HG02943 (cell line): ENCODE results near the gene TRIM72.
A peak's percentile ranks its signal among the peaks of the same experiment; 100 is the strongest.
"Not testable (repeated sequence)": the region's sequence is repeated elsewhere in the genome, so short reads cannot be mapped to it uniquely, and the experiment has no call there.

Experiments used
- ATAC-seq: cut with Tn5 transposase; IDR thresholded peaks from one replicate; pipeline ENCODE4 v1.9.1; 2021; ENCODE audit warnings: mild to moderate bottlenecking, low read depth, moderate library complexity; ENCODE audit not compliant: unreplicated experiment

Gene TRIM72

DNA sequence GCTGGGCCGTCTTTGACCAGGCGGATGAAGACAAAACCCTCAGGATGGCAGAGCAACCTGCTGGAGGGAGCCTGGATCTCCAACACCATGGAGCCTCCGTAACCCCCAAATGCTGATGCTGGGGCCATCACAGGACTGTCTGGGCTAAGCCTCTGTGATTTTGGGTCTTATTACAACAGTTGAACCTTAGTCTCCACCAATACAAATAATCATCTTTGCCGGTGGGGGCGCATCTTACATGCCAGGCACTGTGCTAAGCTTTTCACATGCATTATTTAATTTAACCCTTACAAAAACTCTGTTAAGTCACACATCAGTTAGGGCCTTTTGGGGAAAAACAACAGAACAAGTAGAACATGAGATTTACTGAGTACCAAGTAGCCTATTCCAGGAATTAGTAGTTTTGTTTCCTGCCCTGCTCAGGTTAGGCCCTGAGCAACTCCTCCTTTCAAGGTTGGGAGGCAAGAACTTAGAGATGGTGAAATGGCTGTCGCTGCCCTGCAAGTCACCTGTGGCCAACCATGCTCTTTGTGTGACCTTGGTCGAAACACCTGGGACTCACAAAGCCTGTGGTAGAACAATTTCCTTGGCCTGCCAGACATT is 37.0 kb downstream of the TRIM72 start:
- no peak for ATAC-seq

DNA sequence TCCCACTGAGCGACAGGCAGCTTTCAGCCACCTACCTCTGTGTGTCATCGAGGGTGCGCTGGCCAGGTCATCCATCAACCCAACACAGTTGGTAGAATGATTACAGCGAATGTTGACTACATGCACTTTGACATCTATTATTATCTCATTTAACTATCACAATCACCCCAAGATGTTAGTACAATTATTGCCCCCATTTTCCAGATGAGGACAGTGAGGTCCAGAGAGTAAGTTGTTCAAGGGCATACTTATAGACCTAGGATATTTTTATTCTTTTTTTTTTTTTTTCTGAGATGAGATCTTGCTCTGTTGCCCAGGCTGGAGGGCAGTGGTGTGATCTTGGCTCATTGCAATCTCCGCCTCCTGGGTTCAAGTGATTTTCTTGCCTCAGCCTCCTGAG is 37.5 kb downstream of the TRIM72 start:
- ATAC-seq: no peak

DNA sequence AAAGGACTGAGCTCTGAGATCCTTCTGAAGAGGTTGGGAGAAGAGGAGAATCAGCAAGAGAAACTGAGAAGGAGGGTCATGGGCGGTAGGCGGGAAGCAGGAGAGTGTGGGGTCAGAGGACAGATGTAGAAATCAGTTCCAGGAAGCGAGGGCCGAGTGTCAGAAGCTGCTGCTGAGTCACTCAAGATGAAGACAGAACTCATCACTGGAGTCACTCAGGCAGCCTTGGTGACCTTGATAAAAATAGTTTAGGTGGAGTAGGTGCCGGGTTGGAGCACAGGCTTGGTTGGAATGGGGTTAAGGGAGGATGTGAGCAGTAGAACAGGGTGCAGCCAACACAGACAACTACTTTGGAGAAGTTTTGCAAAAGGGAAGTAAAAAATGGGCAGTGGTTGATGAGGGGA is 39.7 kb downstream of the TRIM72 start:
- no peak for ATAC-seq

DNA sequence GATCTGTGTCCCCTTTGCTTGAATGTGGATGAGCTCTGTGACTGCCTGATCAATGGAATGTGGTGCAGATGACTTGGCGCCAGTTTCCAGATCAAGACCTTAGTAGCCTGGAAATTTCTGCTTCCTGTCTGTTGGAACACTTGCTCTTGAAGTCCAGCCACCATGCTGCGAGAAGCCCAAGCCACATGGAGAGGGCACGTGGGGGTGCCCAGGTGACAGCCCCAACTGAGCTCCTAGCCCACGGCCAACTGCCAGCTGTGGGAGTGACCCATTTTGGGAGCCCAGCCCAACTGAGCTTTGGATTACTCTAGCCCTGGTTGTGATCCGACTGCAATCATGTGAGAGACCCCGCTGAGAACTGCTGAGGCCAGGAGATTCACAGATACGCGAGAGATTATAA is 42.5 kb downstream of the TRIM72 start:
- ATAC-seq: no peak

DNA sequence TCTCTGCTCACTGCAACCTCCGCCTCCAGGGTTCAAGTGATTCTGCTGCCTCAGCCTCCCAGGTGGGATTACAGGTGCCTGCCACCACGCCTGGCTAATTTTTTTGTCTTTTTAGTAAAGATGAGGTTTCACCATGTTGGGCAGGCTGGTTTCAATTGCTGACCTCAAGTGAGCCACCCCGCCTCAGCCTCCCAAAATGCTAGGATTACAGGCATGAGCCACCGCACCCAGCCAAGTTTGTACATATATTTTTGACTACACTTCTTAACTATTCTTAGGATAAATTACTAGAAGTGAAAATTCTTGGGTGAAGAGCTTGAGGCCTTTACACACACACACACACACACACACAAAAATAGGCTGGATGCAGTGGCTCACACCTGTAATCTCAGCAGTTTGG is 44.4 kb downstream of the TRIM72 start:
- ATAC-seq: no peak

DNA sequence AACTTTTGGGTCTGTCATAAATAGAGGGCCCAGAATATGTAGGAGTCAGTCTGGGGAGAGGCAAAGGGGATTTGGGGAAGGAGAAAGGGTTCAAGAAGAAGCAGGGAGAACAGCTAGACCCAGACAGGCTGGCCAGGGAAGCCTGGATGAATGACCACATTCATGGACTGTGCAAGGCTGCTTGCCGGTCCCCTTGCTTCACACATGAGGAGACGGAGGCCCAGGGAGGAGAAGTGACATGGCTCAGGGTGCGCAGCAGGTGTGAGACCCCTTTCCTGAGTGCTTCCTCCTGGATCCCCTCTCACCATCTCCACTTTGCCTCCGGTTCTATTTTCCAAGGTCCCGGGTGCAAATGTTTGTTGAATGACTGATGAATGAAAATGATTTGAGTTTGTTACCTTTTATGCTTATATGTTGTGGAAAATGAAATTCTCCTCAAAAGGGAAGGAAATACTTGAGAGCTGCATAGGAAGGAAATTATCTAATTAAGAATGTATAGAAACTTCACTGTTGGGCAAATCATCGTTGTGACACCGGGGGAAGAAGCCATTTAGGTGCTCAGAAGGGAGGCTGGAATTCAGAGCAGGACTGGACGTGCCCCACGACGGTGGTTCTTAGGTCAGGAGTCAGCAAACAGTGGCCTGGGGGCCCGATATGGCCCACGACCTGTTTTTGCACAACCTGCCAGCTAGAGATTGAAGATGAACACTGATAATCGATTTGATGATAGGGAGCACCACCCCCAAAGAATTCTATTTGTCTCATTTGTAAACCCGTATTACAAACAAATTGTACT is 46.4 kb downstream of the TRIM72 start:
- no peak for ATAC-seq

DNA sequence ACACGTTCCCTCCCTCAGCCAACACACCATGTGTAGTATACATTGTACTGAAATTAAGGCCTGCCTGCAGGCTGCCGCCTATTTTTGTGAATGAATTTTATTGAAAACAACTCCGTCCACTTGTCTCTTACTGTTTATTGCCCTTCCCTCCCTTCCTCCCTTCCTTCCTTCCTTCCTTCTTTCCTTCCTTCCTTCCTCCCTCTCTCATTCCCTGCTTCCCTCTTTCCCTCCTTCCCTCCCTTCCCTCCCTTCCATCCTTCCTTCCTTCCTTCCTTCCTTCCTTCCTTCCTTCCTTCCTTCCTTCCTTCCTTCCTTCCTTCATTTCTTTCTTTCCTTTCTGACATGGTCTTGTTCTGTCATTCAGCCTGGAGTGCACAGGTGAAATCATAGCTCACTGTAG is 48.2 kb downstream of the TRIM72 start:
- no peak for ATAC-seq

DNA sequence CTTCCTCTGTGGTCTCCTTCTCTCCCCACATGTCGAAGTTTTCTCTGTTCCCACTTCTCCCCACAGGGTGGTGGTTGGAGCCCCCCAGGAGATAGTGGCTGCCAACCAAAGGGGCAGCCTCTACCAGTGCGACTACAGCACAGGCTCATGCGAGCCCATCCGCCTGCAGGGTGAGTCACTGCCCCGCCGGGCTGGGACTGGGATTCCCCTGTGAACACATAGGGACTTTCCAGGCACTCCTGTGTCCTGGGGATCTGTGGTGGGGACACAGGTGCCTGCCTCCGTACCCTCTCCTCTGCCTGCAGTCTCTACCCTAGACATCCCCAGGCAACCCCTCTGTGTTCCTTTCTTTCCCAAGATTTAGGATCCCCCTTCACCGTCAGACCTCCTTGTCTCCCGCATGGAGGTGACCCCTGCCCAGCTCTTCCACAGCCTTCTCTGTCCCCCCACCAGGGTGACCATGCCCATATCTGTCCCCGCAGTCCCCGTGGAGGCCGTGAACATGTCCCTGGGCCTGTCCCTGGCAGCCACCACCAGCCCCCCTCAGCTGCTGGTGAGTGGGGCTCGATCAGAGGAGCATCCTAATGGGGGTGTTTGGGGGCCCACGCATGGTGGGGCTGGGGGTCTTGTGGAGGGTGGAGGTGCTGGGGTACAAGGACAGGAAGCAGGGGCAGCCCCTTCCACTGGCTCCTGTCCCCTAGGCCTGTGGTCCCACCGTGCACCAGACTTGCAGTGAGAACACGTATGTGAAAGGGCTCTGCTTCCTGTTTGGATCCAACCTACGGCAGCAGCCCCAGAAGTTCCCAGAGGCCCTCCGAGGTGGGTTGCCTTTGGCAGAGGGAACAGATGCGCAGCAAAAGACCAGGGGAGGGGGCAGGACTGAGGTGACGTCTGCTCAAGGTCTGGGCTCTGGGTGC is 51.7 kb downstream of the TRIM72 start:
- ATAC-seq: peak; percentile 73

DNA sequence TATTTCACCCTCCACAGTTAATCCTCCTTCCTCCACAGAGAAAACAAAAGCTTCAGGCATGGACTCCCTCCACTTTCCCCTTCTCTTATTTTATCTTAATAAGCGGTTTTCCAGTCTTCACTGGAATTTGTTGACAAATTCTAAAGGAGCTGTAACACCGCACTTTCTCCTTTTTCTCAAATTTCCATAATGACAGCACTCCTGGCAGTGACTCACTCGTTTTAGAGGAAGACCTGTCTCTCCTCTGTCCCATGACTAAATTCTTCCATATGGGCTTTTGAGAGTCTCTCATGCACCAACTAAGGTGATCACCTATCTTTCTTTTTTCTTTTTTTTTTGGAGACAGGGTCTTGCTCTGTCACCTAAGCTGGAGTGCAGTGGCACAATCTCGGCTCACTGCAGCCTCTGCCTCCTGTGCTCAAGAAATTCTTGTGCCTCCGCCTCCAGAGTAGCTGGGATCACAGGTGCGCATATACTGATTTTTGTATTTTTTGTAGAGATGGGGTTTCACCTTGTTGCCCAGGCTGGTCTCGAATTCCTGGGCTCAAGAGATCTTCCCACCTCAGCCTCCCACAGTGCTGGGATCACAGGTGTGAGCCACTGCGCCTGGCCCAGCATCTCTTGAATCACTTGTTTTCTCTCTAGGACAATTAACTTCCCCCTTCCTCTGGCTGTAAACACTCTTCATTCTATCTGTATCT is 53.6 kb downstream of the TRIM72 start:
- ATAC-seq: no peak

DNA sequence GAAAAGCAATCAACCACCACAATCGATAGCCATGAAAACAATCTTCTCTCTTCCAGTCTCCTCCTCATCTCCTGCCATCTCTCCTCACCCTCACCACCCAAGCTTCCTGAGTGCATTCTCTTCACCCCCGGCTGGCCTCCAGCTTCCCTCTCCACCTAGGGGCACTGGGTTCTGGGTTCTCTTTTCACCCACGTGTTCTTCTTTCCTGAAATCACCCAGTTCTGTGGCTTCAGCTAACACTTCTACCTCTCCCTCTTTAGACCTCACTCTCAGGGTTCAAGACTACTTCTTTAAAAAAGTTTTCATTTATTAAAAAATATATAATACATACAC is 54.1 kb downstream of the TRIM72 start:
- ATAC-seq: no peak

DNA sequence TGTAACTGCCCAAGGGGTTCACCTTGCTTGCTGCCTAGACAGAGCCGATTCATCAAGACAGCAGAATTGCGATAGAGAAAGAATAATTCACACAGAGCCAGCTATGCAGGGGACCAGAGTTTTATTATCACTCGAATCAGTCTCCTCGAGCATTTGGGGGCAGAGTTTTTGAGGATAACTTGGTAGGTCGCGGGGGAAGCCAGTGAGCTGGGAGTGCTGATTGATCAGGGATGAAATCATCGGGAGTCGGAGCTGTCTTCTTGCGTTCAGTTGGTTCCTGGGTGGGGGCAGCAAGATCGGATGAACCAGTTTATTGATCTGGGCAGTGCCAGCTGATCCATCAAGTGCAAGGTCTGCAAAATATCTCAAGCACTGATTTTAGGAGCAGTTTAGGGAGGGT is 55.0 kb downstream of the TRIM72 start:
- ATAC-seq: no peak

DNA sequence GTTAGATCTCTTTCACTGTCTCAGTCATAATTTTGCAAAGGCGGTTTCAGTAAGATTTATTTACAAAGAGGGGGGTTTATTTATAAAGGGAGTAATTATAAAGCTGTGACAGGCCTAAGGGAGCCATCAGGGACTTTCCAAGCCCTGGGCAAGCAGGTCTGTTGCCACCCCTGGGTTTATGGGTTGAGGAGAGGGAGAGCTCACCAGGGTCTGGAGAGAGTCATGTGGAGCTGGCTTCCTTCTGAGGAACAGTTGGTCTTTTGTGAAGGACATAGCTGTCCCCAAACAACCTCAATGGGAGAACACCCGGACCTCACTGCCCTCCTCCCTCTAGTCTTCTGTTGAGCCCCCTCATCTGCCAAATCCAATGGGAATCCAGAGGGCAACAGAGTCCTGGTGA is 55.6 kb downstream of the TRIM72 start:
- no peak for ATAC-seq

DNA sequence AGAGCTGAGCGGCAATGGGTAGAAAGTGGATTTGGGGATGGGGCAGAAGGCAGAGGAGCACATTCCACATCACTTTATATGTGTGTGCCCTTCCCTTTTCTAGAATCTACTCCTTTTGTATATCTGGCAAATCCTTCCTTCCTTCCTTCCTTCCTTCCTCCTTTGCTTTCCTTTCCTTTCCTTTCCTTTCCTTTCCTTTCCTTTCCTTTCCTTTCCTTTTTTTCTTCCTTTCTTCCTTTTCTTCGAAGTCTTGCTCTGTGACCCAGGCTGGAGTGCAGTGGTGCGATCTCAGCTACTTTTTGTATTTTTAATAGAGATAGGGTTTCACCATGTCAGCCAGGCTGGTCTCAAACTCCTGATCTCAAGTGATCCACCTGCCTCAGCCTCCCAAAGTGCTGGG is 56.1 kb downstream of the TRIM72 start:
- not testable (repeated sequence) for ATAC-seq

DNA sequence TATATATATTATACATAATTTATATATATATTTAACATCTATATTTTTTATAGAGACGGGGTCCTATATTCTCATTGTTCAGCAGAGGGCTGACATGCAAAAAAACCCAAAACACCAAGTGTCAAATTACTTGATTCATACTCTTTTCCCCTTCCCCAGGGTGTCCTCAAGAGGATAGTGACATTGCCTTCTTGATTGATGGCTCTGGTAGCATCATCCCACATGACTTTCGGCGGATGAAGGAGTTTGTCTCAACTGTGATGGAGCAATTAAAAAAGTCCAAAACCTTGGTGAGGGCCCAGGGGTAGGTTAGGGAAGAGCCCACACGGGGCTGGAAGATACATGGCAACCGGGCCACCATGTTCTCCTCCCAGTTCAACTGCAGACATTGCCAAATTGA is 56.9 kb downstream of the TRIM72 start:
- ATAC-seq: no peak

DNA sequence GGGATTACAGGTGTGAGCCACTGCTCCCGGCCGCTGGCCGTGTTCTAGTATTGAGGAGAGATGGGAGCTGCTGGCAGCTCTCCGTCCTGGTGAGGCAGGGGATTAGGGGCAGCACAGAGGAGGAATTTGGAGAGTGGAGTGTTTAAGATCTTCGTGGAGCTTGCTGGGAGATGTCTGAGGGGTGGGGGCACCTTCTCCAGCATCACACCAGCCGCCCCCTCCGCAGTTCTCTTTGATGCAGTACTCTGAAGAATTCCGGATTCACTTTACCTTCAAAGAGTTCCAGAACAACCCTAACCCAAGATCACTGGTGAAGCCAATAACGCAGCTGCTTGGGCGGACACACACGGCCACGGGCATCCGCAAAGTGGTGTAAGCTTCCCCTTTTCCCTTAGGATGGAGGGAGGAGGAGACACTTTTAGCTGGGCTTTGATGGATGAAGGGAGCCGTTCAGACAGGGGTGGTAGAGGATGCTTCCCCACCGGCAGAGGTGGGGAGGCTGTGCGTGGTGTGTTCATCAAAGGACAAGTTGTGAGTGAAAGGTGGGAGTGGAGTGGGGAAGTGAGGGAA is 57.8 kb downstream of the TRIM72 start:
- ATAC-seq: no peak

DNA sequence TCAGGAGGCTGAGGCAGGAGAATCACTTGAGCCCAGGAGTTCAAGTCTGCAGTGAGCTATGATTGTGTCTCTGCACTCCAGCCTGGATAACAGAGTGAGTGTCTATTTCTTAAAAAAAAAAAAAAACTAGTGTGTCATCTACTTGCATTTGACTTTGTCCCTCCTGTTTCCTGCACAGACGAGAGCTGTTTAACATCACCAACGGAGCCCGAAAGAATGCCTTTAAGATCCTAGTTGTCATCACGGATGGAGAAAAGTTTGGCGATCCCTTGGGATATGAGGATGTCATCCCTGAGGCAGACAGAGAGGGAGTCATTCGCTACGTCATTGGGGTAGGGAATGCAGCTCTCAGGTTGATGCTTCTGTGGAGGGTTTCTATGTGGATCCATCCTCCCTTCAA is 59.3 kb downstream of the TRIM72 start:
- no peak for ATAC-seq

DNA sequence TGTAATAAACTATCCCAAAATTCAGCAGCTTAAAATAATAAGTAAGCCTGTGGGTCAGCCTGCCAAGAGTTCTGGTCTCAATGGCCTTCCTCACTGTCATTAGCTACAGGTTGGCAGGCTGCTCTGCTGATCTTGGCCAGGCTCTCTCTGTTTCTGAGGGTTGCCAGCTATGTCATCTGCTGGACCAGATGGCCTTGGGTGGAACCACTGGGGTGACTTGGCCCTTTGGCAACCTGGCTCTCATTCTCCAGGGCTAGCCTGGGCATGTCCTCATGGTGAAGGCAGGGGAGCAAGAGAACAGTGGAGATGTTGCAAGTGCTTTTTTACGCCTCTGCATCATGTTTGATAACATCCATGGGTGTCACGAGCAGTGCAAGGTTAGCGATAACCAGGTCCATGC is 59.8 kb downstream of the TRIM72 start:
- ATAC-seq: no peak

DNA sequence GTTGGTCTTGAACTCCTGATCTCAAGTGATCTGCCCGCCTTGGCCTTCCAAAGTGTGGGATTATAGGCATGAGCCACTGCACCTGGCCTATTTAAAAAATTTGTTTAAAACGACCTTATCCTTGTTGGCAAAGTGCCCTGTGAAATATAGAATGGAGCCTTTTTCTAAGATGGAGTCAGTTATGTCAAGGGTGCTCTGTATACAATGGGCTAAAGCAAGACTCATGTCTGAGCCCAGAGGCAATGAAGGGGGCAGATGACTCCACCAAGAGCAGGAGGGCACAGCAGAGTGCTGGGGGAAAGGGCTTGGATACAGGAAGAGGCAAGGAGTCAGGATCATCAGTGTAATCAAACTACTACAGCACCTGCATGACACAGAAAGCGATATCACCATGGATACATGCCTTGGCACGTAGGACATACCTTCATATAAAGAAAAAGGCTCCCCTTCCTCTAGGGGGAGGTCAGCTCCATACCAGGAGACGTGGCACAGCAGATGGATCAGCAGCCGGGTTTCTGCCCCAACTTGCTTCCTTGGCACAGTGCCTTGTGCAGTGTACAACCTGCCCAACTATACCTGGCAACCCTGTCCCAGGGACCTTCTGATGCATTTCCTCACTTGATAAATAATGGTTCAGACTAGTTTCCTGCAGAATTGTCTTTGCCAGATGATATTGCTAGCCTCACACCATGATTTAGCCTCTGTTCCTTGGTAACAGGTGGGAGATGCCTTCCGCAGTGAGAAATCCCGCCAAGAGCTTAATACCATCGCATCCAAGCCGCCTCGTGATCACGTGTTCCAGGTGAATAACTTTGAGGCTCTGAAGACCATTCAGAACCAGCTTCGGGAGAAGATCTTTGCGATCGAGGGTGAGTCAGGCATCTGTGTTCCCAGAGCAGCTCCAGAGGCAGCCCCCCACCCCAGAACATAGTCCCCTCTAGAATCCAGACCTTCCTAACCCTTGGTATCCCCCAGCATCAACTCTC is 61.2 kb downstream of the TRIM72 start:
- ATAC-seq: no peak

DNA sequence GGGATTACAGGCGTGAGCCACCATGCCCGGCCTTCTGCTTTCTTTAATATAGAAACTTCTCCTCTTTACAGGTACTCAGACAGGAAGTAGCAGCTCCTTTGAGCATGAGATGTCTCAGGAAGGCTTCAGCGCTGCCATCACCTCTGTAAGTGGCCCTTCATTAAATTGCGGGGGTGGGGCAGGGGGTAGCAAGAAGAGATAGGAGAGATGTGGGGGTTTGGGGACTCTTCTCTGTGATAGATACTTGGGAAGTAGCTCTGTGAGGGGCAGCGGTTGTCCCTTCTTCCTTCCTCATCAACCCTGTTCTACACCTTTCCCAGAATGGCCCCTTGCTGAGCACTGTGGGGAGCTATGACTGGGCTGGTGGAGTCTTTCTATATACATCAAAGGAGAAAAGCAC is 62.7 kb downstream of the TRIM72 start:
- no peak for ATAC-seq
